GM18870 (cell line): ENCODE results near the gene TBC1D22A.
"Not testable (repeated sequence)": the region's sequence is repeated elsewhere in the genome, so short reads cannot be mapped to it uniquely, and the experiment has no call there.

ENCODE experiments used
- ATAC-seq: cut with Tn5 transposase; IDR thresholded peaks from one replicate; pipeline ENCODE4 v1.9.1; 2021; ENCODE audit warnings: moderate library complexity; ENCODE audit not compliant: unreplicated experiment

The TBC1D22A gene

DNA sequence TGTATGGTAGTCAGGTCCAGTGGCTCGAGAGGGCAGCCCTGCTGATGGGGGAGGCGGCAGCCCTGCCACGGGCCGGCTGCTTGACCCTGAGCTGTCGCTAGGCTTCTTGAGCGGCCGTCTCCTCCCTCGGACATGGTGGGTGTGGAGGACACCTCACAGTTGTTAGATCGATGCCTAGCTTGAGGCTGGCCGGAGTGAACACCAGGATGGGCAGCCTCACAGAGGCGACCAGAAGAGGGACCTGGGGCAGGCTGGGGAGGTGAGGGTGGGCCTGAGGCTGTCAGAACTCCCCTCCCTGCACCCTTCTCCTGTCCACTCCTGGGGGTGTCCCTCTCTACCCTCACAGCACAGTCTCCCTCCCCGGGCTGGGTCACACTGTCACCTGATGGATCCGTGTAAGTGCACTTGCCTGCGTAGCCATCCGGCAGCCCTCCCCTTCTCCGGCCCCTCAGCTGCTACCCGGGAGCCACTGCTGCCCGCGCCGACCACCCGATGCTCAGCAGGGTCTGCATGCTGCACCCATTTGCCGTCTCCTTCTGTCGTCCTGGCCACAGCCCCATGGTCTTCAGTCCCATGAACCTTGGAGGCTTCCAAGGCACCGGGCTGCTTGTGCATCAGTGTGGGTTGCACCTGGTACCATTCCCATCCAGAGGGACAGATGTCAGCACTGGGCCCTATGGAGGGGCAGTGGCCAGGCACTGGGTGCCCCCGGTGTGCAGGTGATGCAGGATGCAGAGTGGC lies 394.1 kb downstream of the TBC1D22A start:
- ATAC-seq, result no peak

DNA sequence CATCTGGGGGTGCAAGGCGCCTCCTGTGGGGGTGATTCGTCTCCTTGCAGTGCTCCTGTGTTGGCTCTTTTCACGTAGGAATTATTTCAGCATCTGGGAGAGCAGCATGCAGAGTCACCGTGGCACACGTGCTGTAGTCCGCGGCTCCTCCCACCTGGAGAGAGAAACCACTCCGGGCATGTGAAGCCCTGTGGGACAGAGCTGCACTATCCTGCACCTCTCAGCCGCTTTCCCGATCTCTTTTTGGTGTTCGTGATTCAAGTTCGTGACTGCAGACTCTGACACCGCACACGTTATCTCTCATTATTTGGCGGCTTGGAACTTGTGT lies 394.6 kb downstream of the TBC1D22A start:
- no peak for ATAC-seq

DNA sequence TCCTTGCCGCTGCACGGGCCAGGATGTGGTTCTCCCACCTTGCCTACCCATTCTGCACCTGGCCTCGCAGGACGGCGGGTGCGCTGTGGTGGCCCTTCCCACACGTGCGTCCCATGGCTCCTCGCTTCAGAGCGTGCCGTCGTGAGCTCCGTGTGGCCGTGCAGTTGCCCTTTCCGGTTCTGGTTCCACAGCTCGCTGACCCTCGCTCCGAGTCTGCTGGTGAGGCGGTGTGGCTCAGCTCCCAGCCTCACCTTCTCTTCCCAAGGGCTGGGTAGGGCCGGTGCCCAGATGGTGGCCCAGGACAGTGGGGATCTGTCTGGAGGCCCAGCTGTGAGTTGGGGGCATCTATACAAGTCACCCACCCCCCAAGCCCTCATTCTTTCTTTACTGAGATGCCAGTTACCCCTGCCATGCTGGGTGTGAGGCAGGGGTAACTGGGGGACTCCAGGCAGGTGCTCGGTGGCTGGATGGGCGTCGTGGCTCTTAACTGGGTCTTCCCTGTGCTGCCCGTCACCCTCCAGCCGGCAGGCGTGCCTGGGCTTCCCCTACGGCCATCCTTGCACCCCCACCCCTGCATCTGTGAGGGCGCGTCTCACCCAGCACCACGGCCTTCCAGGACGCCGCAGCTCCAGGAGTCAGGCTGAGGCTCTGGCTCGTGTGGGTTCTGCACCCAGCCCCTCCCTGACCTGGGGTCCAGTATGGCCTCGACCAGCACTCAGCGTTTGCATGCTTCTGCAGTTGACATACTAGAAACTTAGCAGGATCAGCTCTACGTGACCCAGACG lies 395.2 kb downstream of the TBC1D22A start:
- ATAC-seq, result no peak

DNA sequence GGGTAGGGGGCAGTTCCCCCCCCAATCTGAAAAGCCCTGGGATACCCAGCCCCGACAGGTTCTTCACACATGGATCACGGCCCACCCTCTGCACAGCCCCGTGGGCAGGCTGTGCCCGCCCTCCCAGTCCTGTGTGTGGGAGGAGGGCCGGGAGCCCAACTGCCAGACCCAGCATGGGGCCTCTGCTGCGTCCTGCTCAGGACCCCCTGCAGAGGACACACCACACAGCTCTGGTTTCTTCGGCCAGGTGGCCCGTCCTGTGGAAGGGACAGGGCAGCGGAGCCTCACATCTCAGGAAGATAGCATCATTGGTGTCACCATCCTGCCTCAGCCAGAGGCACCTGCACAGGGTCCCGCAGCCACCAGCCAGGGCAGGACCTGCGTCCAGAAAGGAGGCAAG lies 396.0 kb downstream of the TBC1D22A start:
- no peak for ATAC-seq

DNA sequence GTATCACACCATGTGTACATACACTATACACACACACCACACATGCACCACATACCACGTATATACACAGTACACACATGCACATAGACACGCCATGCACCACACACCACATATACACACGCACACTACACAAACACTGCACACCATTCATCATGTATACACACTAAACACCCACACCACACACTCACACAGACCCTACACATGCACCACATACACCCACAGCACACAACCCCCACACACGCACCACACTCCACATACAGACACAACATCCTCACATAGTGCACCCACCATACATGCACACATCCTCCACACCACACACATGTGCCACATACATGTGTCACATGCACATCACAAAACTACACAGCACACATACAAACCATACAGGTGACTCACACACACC lies 397.1 kb downstream of the TBC1D22A start:
- no peak for ATAC-seq

DNA sequence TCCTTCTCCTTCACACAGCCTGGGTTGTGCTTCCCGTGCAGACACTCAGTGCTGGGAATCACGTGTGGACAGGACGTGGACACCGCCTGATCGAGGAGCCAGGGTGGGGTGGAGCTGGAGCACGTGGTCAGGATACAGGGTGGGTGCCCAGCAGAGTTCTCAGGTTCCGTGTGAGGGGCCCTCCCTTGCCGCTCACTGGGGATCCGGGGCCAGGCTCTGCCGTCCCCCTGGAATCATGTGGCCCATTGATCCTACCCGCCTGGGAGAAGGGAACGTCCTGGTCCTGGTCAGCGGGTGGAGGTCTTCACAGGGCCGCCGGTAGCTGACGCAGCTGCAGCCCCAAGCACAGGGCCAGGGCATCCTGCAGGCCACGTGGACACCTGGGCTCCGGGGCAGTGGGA lies 397.7 kb downstream of the TBC1D22A start:
- ATAC-seq, result no peak

DNA sequence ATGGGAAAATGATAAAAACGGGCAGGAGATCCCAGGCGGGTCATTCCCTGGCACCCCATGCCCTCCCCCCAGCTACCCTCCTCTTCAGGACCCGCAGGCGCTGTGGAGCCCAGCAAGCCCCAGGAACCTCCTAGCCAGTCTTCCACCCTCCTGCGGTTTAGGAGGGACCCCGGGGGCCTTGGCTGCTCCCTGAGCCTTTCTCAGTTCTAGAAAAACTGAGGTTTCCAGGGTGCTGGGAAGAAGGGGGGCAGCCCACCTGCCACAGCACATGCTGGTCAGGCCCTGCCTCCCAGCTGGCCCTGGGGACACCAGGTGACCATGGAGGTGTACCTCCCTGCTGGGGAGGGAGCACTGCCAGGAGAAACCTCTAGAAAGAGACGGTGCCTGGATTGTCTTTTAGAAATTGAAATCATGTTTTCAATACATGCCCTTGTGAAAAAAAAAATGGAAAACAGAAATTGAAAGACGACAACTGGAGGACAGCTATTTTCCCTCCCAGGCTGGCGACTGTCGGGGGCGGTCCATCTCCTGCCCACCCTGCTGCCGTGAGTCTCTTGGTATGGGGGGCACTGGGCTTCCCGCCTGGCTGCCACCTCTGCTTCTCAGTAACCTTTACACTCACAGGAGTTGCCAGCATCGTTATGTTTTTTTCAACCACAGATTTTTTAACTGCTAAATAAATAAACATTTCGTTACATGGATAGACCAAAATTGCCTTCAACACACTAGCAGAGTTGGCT lies 398.5 kb downstream of the TBC1D22A start:
- no peak for ATAC-seq

DNA sequence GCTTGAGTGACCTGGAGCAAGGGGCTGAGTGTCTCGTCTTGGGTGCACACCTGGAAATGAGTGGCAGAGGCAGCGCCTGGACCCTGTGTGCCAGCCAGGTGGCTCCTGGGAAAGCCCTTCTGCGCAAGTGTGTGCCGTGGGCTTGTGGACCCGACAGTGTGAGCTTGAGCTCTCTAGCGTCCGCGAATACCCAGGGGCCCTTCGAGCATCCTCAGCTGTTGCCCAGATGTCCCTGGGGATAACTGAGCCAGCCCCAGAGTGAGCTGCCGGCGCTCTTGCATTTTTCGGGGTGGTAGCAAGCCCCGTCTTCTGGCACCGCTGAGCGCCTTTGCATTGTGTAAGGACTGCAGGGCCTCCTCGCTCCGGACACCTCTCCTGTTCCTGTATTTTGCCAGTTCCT lies 399.2 kb downstream of the TBC1D22A start:
- ATAC-seq, result no peak

DNA sequence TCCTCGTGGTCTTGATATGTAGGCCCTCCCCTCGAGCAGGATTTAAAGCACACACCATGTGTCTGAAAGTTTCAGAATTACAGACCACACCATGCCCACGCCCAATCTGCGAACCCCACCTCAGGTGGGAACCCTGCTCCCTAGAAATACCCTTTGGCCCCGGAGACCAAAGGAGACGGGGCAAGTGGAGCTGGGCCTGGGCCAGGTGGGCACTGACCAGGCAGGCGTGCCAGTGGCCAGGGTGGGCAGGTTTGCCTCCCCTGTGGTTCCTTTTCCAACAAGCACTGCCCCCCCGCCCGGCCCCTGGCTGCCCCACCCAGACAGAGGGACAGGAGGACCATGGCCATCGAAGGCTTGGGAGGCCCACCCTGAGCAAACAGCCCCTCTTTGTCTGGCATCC lies 400.4 kb downstream of the TBC1D22A start:
- no peak for ATAC-seq

DNA sequence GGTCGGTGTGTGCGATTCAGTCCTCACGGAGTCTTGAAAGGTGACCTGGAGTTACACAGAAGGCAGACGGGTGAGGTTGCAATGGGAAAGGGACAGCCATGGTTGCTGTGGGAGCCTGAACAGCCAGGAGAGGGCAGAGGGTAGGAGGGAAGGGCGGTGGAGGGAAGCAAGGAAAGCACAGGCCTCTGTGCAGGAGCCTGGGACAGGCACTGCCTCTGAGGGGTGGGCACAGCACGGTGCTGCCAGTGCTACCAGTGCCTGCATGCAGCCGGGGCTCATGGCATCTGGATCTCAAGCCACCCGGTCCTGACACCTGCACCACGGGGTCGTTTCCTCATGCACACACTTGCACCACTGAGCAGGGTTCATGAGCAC lies 401.0 kb downstream of the TBC1D22A start:
- no peak for ATAC-seq

DNA sequence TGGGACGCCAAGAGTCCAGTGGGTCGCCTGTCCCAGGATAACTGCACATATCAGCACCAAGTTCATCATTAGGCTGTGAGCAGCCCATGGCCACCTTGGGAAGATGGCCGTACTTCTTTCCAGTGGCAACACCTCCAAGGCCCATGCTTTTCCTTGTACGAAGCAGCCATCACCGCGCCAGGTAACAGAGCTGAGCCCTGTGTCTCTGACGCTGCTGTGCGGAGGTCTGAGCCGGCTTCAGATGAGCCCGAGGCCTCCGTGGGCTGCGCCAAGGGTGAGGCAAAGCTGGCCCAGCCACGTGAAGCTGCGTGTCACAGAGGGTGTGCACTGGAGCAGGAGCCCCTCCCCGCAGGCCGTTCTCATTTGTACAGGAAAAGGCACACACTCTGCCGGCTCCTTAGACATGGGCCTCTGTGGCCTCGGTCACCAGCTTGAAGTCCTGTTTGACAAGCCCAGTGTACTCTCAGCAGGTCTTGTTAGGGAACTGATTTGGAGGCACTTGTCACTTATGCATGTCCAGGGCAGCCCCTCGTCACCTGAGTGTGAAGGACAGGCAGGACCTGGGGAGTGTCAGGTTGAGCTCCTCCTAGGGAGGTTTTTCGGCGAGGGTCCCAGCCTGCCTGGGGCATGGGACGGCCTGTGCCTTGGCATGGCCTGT lies 401.5 kb downstream of the TBC1D22A start:
- no peak for ATAC-seq

DNA sequence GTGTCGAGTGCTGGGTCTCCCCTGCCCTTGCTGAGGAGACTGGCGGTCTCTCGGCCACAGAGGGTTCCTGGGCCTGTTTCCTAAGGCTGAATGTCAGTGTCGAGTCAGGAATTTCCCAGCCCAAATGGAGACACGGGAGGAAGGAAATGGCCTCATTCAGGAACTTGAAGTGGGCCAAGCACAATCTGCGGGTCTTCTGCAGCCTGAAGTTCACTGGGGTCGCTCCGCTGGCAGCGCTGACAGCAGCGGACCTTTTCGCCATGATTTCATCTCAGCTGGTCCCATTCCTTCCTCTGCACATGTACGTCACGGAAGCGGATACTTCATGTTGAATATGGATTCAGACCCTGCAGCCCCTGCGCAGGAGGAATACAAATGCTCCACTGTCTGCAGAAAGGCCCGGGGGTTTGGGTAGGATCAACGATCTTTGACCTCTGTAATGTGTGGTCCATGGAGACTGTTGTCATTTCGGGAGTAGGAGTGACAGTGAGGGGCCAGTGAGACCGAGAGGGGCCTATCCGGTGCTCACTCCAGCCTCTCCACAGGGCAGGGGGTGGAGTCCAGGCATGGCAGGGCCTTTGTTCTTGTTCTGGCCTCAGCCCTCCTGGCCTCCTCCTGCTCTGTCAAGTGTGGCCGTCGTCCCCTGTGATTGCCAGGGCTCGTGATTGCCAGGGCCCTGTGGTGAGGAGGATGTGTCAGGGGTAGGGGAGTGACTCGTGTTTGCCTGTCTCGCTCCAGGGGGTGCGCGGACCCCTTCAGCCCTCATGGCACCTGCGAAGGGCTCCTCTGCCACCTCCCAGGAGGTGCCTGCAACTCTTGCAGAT lies 402.3 kb downstream of the TBC1D22A start:
- no peak for ATAC-seq

DNA sequence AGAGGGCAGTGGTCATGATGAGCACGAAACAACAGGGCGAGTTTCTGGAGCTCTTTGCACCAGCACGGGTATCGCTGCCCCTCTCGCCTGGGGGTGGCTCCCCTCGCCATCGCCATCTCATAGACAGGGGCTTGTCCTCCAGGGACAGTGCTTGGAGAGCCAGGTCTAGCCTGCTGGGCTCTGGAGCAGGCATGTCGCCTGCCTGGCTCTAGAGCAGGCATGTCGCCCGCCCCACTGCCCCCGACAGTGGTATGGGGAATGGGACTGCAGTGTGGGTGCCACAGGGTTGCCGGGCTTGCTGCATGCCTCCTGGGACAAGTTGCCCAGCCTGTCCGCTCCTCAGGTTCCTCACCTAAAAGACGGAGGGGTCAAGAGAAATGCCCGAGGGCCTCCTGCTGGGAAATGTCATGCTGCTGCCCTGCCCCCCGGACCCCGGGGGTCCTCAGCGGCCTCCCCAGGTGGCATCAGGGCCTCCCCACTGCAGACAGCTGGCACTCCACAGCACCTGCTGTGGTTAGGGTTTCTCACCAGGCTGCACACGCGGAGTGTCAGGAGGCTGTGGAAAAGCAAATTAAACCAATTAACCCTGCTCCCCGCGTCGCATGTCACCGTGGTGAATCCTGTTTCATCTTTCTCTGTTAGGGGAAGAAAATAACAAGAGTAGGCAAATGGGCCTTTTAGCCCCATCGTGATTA lies 403.0 kb downstream of the TBC1D22A start:
- no peak for ATAC-seq

DNA sequence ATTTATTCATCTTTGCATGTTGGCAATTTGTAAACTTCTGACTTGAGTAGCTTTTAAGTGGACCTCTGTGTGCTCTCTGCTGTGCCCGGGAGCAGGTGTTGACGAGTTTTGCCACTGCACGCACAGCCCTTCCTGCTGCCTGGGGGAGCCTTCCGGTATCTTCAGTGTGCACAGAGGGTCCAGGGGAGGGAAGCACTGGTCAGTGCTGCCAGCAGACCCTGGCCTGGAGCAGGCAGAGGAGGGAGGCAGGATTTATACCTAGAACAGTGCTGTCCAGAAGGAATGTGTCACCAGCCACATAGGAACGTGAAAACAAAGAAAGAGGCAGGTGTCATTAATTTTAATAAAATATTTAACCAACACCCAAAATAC lies 403.6 kb downstream of the TBC1D22A start:
- no peak for ATAC-seq

DNA sequence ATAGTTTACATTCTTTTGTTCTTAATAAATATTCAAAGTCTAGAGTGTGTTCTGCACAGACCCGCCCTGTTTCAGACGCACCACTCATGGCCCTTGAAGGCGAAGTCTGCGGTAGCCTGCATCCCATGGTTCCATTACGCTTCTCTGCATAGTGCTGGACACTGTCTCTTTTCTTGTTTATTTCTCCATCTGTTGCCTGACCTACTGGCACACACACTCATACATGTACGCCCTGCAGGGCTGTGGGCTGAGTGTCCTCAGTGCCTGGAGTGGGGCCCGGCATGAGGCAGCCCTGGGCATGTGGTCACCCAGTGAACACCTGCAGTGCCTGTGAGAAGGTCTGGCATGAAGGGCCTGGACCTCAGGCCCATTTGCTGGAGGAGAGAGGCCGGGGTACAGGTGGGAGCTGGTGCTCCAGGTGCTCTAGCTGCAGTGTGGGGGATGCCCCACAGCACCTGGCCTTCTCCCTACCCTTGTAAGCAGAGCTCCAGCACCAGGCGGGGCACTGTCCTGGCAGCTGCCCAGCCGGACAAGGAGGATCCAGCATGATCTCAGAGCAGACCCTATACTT lies 404.1 kb downstream of the TBC1D22A start:
- no peak for ATAC-seq

DNA sequence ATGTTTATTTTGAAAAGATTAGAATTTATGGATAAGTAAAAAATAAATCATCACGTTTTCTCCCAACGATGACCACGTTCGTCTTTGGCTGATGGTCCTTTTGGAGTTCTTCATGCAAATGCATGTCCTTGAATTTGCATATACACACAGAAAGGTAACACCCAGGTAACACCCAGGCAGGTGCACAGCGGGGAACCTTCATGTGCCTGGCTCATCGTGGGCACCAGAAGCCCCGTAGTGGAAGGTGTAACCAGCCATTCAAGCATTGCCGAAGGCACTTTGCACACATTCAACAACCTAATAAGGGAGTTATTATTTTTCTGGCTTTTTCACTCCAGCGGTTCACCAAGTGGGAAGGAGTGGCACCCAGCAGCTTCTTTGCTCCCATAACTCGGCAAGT lies 404.6 kb downstream of the TBC1D22A start:
- ATAC-seq, result no peak

DNA sequence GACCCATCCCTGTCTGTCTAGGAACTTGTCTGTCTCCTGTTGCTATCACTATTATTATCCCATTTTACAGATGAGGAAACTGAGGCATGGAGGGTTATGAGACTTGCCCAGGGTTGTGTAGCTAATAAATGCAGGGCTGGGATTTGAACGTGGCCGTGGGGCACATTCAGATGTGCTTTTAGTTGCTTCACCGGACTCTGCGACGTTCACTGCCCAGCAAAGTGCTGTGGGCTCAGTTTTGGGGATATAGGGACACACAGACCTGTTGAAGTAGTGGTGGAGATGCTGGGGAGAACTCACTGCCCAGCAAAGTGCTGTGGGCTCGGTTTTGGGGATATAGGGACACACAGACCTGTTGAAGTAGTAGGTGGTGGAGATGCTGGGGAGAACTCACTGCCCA lies 405.5 kb downstream of the TBC1D22A start:
- not testable (repeated sequence) for ATAC-seq

DNA sequence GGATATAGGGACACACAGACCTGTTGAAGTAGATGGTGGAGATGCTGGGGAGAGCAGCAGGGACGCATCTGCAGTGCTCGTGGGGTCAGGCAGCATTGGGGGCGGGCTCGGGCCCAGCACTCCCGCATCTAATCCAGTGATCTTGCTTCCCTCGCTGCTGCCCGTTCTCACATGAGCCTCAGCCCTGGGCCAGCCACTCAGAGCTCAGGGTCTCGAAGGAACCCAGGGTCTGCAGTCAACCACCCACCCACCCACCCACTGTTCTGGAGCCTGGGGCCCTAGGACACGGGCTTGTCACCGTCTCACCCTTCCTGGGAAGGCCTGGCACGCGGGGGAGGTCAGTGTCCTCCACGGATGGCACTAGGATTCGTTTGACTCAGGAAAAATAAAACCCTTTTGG lies 406.0 kb downstream of the TBC1D22A start:
- ATAC-seq, result no peak

DNA sequence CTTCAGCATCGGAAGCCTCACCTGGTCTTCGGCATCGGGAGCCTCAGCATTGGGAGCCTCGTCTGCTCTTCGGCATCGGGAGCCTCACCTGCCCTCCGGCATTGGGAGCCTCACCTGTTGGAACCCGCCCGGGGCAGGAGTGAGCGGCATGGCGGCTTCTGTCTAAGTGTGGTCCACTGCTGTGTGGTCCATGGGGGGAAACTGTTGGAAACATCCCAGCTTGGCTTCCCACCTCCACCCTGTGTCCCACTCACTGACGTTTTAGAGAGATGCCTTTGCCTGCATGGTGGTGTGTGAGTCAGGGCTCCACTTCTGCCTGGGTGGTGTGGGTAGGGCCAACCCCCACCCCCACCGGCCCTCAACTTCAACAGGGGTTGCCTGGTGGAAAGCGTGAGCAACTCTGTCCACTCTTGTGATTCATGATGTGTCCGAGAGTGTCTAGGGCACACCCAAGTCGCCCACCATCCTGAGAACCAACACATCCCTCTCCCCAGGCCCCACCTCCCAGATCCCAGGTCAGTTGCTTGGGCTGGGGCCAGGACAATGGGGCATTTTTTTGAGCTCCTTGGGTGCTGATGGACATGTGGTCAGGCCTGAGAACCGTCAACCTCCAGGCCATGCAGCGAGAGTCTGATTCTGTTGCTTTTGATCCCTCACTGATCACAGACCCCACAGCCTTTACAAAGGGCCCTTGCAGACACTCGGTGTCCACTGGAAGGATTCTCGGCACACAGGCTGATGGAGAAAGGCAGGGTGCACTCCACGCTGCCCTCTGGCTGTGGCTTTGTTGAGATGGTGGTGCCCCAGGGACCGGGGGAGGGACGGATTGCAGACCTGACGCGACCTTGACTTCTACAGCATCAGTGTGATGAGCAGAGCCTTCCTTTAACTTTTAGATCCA lies 406.7 kb downstream of the TBC1D22A start:
- no peak for ATAC-seq
